Measurements from ENCODE around the gene WDR45B.

WDR45B gene

GRCh38 chr17:82603981-82604448 is 44.2 kb downstream of the WDR45B start:
- TF ChIP-seq CTCF (conservative IDR thresholded peaks at IDR 0.05; ENCODE audit: low read depth, low read length): no peak
- no peaks in the 10 kb centered on the region; the same call in 1 of the 2 replicates for H3K36me3 ChIP-seq (ENCODE audit: insufficient read depth)
- no peak overlapping the region for H2AFZ ChIP-seq (ENCODE audit: low read depth)
- no peaks in the 10 kb centered on the region for H3K4me1 ChIP-seq (ENCODE audit: low read depth, poor library complexity, severe bottlenecking)
- no peaks in the 10 kb centered on the region for H3K27me3 ChIP-seq (ENCODE audit: insufficient read depth, low read depth)
- H3K4me3 ChIP-seq (IDR thresholded peaks at IDR 0.05; ENCODE audit: insufficient read depth, low read depth, low read length): no peak overlapping the region
- no peaks in the 10 kb centered on the region for H3K79me2 ChIP-seq (ENCODE audit: insufficient read depth, low read depth)
- H4K20me1 ChIP-seq (ENCODE audit: insufficient read depth): no peaks in the 10 kb centered on the region
- no peak overlapping the region for H3K9ac ChIP-seq
- no peak overlapping the region for H3K4me2 ChIP-seq
- H3K27ac ChIP-seq: no peak overlapping the region

GRCh38 chr17:82602986-82603710 is 45.1 kb downstream of the WDR45B start:
- no peak overlapping the region for H3K27ac ChIP-seq
- H3K9ac ChIP-seq: no peak overlapping the region
- H3K36me3 ChIP-seq (ENCODE audit: insufficient read depth): no peaks in the 10 kb centered on the region; the same call in 1 of the 2 replicates
- TF ChIP-seq CTCF (conservative IDR thresholded peaks at IDR 0.05; ENCODE audit: low read depth, low read length): no peak
- no peaks in the 10 kb centered on the region for H3K27me3 ChIP-seq (ENCODE audit: insufficient read depth, low read depth)
- H4K20me1 ChIP-seq (ENCODE audit: insufficient read depth): no peaks in the 10 kb centered on the region
- no peak overlapping the region for H3K4me2 ChIP-seq
- H2AFZ ChIP-seq (ENCODE audit: low read depth): no peak overlapping the region
- no peaks in the 10 kb centered on the region for H3K79me2 ChIP-seq (ENCODE audit: insufficient read depth, low read depth)
- H3K4me1 ChIP-seq (ENCODE audit: low read depth, poor library complexity, severe bottlenecking): no peaks in the 10 kb centered on the region
- no peak overlapping the region for H3K4me3 ChIP-seq (IDR thresholded peaks at IDR 0.05; ENCODE audit: insufficient read depth, low read depth, low read length)

GRCh38 chr17:82602487-82602886 is 45.8 kb downstream of the WDR45B start:
- Histone ChIP-seq H3K9ac (no peak overlapping the region), H4K20me1 (ENCODE audit: insufficient read depth) (no peaks in the 10 kb centered on the region), H3K79me2 (ENCODE audit: insufficient read depth, low read depth) (no peaks in the 10 kb centered on the region), H2AFZ (ENCODE audit: low read depth) (no peak overlapping the region), H3K36me3 (ENCODE audit: insufficient read depth) (no peaks in the 10 kb centered on the region; the same call in 1 of the 2 replicates), H3K4me2 (no peak overlapping the region), H3K27me3 (ENCODE audit: insufficient read depth, low read depth) (no peaks in the 10 kb centered on the region), H3K27ac (no peak overlapping the region), H3K4me1 (ENCODE audit: low read depth, poor library complexity, severe bottlenecking) (no peaks in the 10 kb centered on the region), H3K4me3 (IDR thresholded peaks at IDR 0.05; ENCODE audit: insufficient read depth, low read depth, low read length) (no peak overlapping the region)
- no peak for TF ChIP-seq CTCF (conservative IDR thresholded peaks at IDR 0.05; ENCODE audit: low read depth, low read length)

- no peaks in the 10 kb centered on the region for H3K27me3 ChIP-seq (ENCODE audit: insufficient read depth, low read depth)
- H3K27ac ChIP-seq: no peak overlapping the region
- no peaks in the 10 kb centered on the region for H3K4me1 ChIP-seq (ENCODE audit: low read depth, poor library complexity, severe bottlenecking)
- H4K20me1 ChIP-seq (ENCODE audit: insufficient read depth): no peaks in the 10 kb centered on the region
- no peaks in the 10 kb centered on the region; the same call in 1 of the 2 replicates for H3K36me3 ChIP-seq (ENCODE audit: insufficient read depth)
- H3K9ac ChIP-seq: no peak overlapping the region
- H3K4me2 ChIP-seq: no peak overlapping the region
- H3K79me2 ChIP-seq (ENCODE audit: insufficient read depth, low read depth): no peaks in the 10 kb centered on the region
- H2AFZ ChIP-seq (ENCODE audit: low read depth): no peak overlapping the region
- no peak overlapping the region for H3K4me3 ChIP-seq (IDR thresholded peaks at IDR 0.05; ENCODE audit: insufficient read depth, low read depth, low read length)
- no peak for TF ChIP-seq CTCF (conservative IDR thresholded peaks at IDR 0.05; ENCODE audit: low read depth, low read length)
These were observed 46.7 kb downstream of the WDR45B start for GRCh38 chr17:82601447-82602000.
